CD4-positive, alpha-beta T cell treated with Interleukin-17A for 1 hour (primary cell): ENCODE measurements around the gene PPP2R5D.
A peak's percentile ranks its signal among the peaks of the same experiment; 100 is the strongest.
"Not testable (repeated sequence)": the region's sequence is repeated elsewhere in the genome, so short reads cannot be mapped to it uniquely, and the experiment has no call there.

Experiments used
- DNase-seq: peaks from one replicate; pipeline ENCODE4 v3.0.0-alpha.2; 2020

Gene PPP2R5D

GRCh38 chr6:42984001-42984923 is at the start of gene PPP2R5D:
Gene PPP2R5D, plus strand, starts transcription at chr6:42984570. Its CDS starts 108 bp downstream, at chr6:42984678.
- DNase-seq, result peak; percentile 99

- DNase-seq, result no peak
Measured at GRCh38 chr6:42935322-42935721, 49.0 kb upstream of the PPP2R5D start.

GRCh38 chr6:42936398-42936797 is 48.0 kb upstream of the PPP2R5D start:
- no peak for DNase-seq

GRCh38 chr6:42937548-42938427 is 46.6 kb upstream of the PPP2R5D start:
- DNase-seq, result no peak

- no peak for DNase-seq
Measured at GRCh38 chr6:42938428-42938796, 46.0 kb upstream of the PPP2R5D start.

- DNase-seq, result no peak
Measured at GRCh38 chr6:42938987-42939809, 45.2 kb upstream of the PPP2R5D start.

- no peak for DNase-seq
Measured at GRCh38 chr6:42939810-42940167, 44.6 kb upstream of the PPP2R5D start.

GRCh38 chr6:42940493-42941045 is 43.8 kb upstream of the PPP2R5D start:
- no peak for DNase-seq

- DNase-seq, result not testable (repeated sequence)
Measured at GRCh38 chr6:42941356-42941755, 43.0 kb upstream of the PPP2R5D start.

- no peak for DNase-seq
Measured at GRCh38 chr6:42942444-42942843, 41.9 kb upstream of the PPP2R5D start.

- no peak for DNase-seq
Measured at GRCh38 chr6:42947950-42948349, 36.4 kb upstream of the PPP2R5D start.

- DNase-seq, result no peak
Measured at GRCh38 chr6:42952389-42952788, 32.0 kb upstream of the PPP2R5D start.

- not testable (repeated sequence) for DNase-seq
Measured at GRCh38 chr6:42954405-42954804, 30.0 kb upstream of the PPP2R5D start.

- no peak for DNase-seq
Measured at GRCh38 chr6:42958125-42958524, 26.2 kb upstream of the PPP2R5D start.

GRCh38 chr6:42959917-42960242 is 24.5 kb upstream of the PPP2R5D start:
- DNase-seq, result no peak

- DNase-seq, result peak; percentile 35
Measured at GRCh38 chr6:42960243-42961019, 23.9 kb upstream of the PPP2R5D start, which contains the start of gene GNMT. Gene GNMT, plus strand, starts transcription at chr6:42960754. Its CDS starts 14 bp downstream, at chr6:42960768.

GRCh38 chr6:42961020-42961470 is 23.3 kb upstream of the PPP2R5D start:
- no peak for DNase-seq

GRCh38 chr6:42962096-42962495 is 22.3 kb upstream of the PPP2R5D start:
- DNase-seq, result no peak

GRCh38 chr6:42962502-42963178 is 21.7 kb upstream of the PPP2R5D start:
- no peak for DNase-seq

- no peak for DNase-seq
Measured at GRCh38 chr6:42963179-42963854, 21.1 kb upstream of the PPP2R5D start.
